Measurements from ENCODE around the gene ERG28. TPM values are rescaled to one million over a fixed set of nuclear protein-coding genes. Genes with fewer than 3 reads are reported as not detected.

The ERG28 gene
- total and polyA plus RNA-seq, 10 of the 15 experiments (the other 5 are each of a cell fraction or from before 2014, with no cell fraction given), result 15.2 to 67.0 (median 48.1) TPM

GRCh38 chr14:75609116-75609515 lies 51.6 kb downstream of the ERG28 start:
- ATAC-seq, result no peak
- WGBS (ENCODE audit: insufficient coverage, insufficient replicate concordance, low lambda C conversion rate, missing lambda C conversion rate), result 60% methylated on average over 4 of the region's 4 CpGs
- CTCF ChIA-PET, result interaction anchor here (0.7 to 1.1 kb wide), 3 partner anchors 13 to 303 kb away, joined by 3 read pairs; no protein-coding TSS in a partner anchor

More at GRCh38 chr14:75609116-75609515, 51.6 kb downstream of the ERG28 start:
- Histone ChIP-seq H3K27ac (ENCODE audit: control insufficient read depth, insufficient read depth) (no peak overlapping the region), H3K79me2 (ENCODE audit: control insufficient read depth, insufficient read depth, low read length) (no peaks in the 10 kb centered on the region), H3K9me3 (replicated peaks; ENCODE audit: control insufficient read depth, insufficient read depth, low read length) (peaks cover 15% of the 10 kb centered on the region), H3K27me3 (replicated peaks in 1 of 2; ENCODE audit: control insufficient read depth in 2 of 2, insufficient read depth in 2 of 2, low read length in 1 of 2) (no peaks in the 10 kb centered on the region), H3K4me1 (ENCODE audit: control insufficient read depth, insufficient read depth, low read length) (no peaks in the 10 kb centered on the region), H2AFZ (ENCODE audit: control insufficient read depth, low read depth, low read length) (no peak overlapping the region), H3K36me3 (ENCODE audit: control insufficient read depth in 2 of 2, insufficient read depth in 2 of 2, low read length in 1 of 2) (no peaks in the 10 kb centered on the region), H3K4me3 (no peak overlapping the region), H3K9ac (ENCODE audit: control insufficient read depth, insufficient read depth, low read length) (no peak overlapping the region), H4K20me1 (ENCODE audit: control insufficient read depth, insufficient read depth) (no peaks in the 10 kb centered on the region), H3K4me2 (ENCODE audit: control insufficient read depth, insufficient read depth) (no peak overlapping the region)
- no TSS peak for BruUV-seq (replicated peaks)
- ChIA-PET SMC1A (ENCODE audit: uncharacterized antibody, unreplicated experiment) (interaction anchor here (0.6 to 0.8 kb wide), 3 partner anchors 12 to 732 kb away, joined by 3 read pairs; no protein-coding TSS in a partner anchor), POLR2A (interaction anchor here (1.2 kb wide), 1 partner anchor 15 kb away, joined by 3 read pairs; no protein-coding TSS in a partner anchor), RAD21 (ENCODE audit: unreplicated experiment) (no interaction called here)
- TF ChIP-seq PBX3 (IDR thresholded peaks at IDR 0.05; ENCODE audit: insufficient replicate concordance, low read depth, low read length) (no peak), FOXM1 (IDR thresholded peaks at IDR 0.05; ENCODE audit: low read depth, low read length) (no peak), NR2C2 (IDR thresholded peaks at IDR 0.05; ENCODE audit: borderline replicate concordance, control insufficient read depth, insufficient read length, low read depth) (no peak), BCL11A (IDR thresholded peaks at IDR 0.05; ENCODE audit: low read depth, low read length) (no peak), HCFC1 (IDR thresholded peaks at IDR 0.05; ENCODE audit: low read length) (no peak), MTA3 (IDR thresholded peaks at IDR 0.05; ENCODE audit: borderline replicate concordance, low read length) (no peak), SUZ12 (IDR thresholded peaks at IDR 0.05; ENCODE audit: unreplicated experiment) (no peak), ZNF384 (IDR thresholded peaks at IDR 0.05; ENCODE audit: borderline replicate concordance, low read depth, low read length) (no peak), USF1 (IDR thresholded peaks at IDR 0.05; ENCODE audit: borderline replicate concordance, extremely low read length, insufficient read depth, low read depth, low read length) (no peak), LARP7 (IDR thresholded peaks at IDR 0.05) (no peak), ESRRA (IDR thresholded peaks at IDR 0.05; ENCODE audit: low read length) (no peak), BACH1 (IDR thresholded peaks at IDR 0.05; ENCODE audit: borderline replicate concordance) (no peak)
- TF ChIP-seq, protein P1, sequence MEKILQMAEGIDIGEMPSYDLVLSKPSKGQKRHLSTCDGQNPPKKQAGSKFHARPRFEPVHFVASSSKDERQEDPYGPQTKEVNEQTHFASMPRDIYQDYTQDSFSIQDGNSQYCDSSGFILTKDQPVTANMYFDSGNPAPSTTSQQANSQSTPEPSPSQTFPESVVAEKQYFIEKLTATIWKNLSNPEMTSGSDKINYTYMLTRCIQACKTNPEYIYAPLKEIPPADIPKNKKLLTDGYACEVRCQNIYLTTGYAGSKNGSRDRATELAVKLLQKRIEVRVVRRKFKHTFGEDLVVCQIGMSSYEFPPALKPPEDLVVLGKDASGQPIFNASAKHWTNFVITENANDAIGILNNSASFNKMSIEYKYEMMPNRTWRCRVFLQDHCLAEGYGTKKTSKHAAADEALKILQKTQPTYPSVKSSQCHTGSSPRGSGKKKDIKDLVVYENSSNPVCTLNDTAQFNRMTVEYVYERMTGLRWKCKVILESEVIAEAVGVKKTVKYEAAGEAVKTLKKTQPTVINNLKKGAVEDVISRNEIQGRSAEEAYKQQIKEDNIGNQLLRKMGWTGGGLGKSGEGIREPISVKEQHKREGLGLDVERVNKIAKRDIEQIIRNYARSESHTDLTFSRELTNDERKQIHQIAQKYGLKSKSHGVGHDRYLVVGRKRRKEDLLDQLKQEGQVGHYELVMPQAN (conservative IDR thresholded peaks at IDR 0.05), result no peak
- DNase-seq (ENCODE audit: low read depth, low spot score) (no peak), FAIRE-seq (no peak)
- intact Hi-C loops (cut with micrococcal nuclease; ENCODE audit: unreplicated experiment) (no loop called here), in situ Hi-C loops (cut with MboI) (no loop called here)

All from GM12878 (cell line).